A549 (cell line): ENCODE results near the gene MAP4K4.

Experiments used
- BHLHE40 ChIP-seq: IDR thresholded peaks from 2 replicates; pipeline ENCODE4 v1.6.1; 2012; ENCODE audit warnings: low read depth, low read length, inconsistent platforms
- CHD4 ChIP-seq: fragments of 200-600 bp; sonication (generic); IDR thresholded peaks from 2 replicates; pipeline ENCODE4 v1.6.1; 2016; ENCODE audit warnings: antibody characterized with exemption, mild to moderate bottlenecking, borderline replicate concordance
- HEYL ChIP-seq: fragments of 250-450 bp; sonication (Bioruptor Pico); IDR thresholded peaks from 2 replicates; pipeline ENCODE4 v1.8.0; 2021; ENCODE audit warnings: mild to moderate bottlenecking, moderate library complexity
- POLR2A ChIP-seq: IDR thresholded peaks from 2 replicates; pipeline ENCODE4 v1.6.1; 2012; ENCODE audit warnings: mild to moderate bottlenecking, low read length
- RAD21 ChIP-seq, 2 experiments: fragments of >200 bp in 1 of 2; sonication (Bioruptor Twin) in 1 of 2; formaldehyde crosslinking in 1 of 2; IDR thresholded peaks in 1 of 2; conservative IDR thresholded peaks in 1 of 2; 2 replicates in 1 of 2; 3 replicates in 1 of 2; pipeline ENCODE4 v1.6.1; 2012 to 2018; ENCODE audit warnings: inconsistent platforms in 1 of 2
- RFX5 ChIP-seq: fragments of 450-650 bp; IDR thresholded peaks from 2 replicates; pipeline ENCODE4 v1.7.1; 2014; ENCODE audit warnings: antibody characterized with exemption, mild to moderate bottlenecking, moderate library complexity
- SMC3 ChIP-seq: fragments of >200 bp; sonication (Bioruptor Twin); formaldehyde crosslinking; IDR thresholded peaks from 3 replicates; pipeline ENCODE4 v1.6.1; 2018; ENCODE audit warnings: inconsistent platforms
- TF ChIP-seq, protein P1 (sequence below): fragments of >200 bp; sonication (Bioruptor Twin); formaldehyde crosslinking; IDR thresholded peaks from 3 replicates; pipeline ENCODE4 v1.5.1; 2016
- TF ChIP-seq, protein P2 (sequence below): fragments of 450-650 bp; IDR thresholded peaks from 2 replicates; pipeline ENCODE4 v1.6.1; 2014; ENCODE audit warnings: antibody characterized with exemption
- TF ChIP-seq, protein P3 (sequence below): fragments of 150-350 bp; IDR thresholded peaks from 2 replicates; pipeline ENCODE4 v1.6.1; 2014; ENCODE audit warnings: low read depth, mild to moderate bottlenecking, low read length

DNA sequence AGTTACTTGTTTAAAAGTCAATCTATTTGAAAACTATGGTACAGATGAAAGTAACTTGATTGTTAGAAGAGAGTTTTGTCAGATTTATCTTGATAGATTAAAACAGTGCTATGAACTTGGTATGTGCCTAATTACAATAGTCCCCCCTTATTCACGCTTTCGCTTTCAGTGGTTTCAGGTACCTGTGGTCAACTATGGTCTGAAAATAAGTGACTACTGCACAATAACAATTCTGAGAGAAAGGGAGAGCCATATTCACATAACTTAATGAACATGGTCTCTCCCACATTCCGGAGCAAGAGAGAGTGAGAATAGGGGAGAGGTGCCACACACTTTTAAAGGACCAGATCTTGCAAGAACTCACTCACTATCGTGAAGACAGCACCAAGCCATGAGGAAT, 13.2 kb upstream of the MAP4K4 start:
- TF ChIP-seq, protein P1, sequence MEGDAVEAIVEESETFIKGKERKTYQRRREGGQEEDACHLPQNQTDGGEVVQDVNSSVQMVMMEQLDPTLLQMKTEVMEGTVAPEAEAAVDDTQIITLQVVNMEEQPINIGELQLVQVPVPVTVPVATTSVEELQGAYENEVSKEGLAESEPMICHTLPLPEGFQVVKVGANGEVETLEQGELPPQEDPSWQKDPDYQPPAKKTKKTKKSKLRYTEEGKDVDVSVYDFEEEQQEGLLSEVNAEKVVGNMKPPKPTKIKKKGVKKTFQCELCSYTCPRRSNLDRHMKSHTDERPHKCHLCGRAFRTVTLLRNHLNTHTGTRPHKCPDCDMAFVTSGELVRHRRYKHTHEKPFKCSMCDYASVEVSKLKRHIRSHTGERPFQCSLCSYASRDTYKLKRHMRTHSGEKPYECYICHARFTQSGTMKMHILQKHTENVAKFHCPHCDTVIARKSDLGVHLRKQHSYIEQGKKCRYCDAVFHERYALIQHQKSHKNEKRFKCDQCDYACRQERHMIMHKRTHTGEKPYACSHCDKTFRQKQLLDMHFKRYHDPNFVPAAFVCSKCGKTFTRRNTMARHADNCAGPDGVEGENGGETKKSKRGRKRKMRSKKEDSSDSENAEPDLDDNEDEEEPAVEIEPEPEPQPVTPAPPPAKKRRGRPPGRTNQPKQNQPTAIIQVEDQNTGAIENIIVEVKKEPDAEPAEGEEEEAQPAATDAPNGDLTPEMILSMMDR = no peak
- no peak for TF ChIP-seq RAD21 (conservative IDR thresholded peaks at IDR 0.05 in 1 of 2, IDR thresholded peaks at IDR 0.05 in 1 of 2)
- TF ChIP-seq, protein P2, sequence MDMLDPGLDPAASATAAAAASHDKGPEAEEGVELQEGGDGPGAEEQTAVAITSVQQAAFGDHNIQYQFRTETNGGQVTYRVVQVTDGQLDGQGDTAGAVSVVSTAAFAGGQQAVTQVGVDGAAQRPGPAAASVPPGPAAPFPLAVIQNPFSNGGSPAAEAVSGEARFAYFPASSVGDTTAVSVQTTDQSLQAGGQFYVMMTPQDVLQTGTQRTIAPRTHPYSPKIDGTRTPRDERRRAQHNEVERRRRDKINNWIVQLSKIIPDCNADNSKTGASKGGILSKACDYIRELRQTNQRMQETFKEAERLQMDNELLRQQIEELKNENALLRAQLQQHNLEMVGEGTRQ = no peak
- TF ChIP-seq SMC3 = no peak
- no peak for TF ChIP-seq CHD4
- TF ChIP-seq RFX5 = no peak
- TF ChIP-seq HEYL (CRISPR knock-in tag) = no peak
- TF ChIP-seq BHLHE40 = no peak
- TF ChIP-seq, protein P3, sequence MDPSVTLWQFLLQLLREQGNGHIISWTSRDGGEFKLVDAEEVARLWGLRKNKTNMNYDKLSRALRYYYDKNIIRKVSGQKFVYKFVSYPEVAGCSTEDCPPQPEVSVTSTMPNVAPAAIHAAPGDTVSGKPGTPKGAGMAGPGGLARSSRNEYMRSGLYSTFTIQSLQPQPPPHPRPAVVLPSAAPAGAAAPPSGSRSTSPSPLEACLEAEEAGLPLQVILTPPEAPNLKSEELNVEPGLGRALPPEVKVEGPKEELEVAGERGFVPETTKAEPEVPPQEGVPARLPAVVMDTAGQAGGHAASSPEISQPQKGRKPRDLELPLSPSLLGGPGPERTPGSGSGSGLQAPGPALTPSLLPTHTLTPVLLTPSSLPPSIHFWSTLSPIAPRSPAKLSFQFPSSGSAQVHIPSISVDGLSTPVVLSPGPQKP = no peak
- no peak for TF ChIP-seq POLR2A
